NCI-H526 (cell line): Measurements from ENCODE around the gene COL13A1.
A peak's percentile ranks its signal among the peaks of the same experiment; 100 is the strongest.

Experiments used
- DNase-seq, 2 experiments: peaks; one replicate each; lab custom pipeline; 2025; lab: John Stamatoyannopoulos, UW

COL13A1 gene

DNA sequence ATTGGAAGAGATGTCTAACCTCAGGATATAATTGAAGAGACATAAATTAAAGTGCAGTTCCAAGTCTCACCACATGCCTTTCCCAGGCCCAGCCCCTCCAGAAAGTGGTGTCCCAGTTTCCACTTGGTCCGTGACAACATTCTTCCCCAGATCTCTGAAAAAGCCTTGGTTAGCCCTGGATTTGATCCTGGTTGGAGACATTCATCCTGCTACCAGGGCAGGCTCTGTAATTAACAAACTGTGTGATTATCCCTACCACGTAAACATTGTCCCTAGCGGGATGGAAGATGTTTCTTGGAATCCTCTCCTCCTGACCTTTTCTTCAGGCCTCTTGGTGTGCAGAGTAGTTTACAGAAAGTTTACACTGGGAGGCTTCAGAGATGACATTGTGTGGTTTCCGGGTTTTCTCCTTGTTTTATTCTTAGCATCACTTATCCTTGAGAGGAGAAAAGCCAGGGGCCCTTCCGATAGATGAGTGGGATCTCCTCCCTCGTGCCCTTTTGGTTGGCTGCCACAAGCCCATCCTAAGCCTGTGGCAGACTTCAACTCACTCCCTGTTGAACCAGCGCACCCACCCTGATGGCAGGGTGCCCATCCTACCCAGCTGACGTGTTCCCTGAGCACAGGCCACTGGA lies 83.8 kb downstream of the COL13A1 start:
- no peak for DNase-seq

DNA sequence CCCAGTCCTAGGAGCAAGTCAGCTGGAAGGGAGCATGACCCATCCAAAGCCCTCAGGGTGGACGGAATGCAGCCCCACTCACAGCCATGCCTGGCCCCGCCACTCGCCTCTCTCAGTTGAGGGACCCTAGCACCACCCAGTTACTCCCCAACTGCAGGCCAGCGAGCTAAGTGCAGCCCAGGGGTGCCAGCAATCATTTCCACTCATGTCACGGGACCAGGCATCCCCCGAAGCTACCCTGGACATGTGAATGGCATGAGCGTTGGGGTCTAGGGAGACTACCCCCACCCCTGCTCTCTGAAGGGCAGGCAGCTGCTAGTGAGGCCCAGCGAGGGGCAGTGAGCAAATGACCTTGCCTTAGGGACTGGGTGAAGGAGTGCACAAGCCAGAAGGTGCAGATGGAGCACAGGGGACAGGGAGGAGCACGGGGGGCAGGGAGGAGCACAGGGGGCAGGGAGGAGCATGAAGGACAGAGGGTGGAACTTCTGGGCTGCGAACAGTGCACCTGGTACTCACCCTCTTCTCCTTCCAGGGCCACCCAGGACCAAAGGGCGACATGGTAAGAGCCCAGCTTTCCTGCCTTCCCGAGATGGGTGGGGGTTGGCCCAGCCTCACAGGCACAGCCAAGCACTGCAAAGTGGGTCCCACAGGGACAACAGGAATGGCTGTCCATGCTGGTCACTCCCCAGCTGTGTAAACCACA lies 87.3 kb downstream of the COL13A1 start:
- DNase-seq: no peak

DNA sequence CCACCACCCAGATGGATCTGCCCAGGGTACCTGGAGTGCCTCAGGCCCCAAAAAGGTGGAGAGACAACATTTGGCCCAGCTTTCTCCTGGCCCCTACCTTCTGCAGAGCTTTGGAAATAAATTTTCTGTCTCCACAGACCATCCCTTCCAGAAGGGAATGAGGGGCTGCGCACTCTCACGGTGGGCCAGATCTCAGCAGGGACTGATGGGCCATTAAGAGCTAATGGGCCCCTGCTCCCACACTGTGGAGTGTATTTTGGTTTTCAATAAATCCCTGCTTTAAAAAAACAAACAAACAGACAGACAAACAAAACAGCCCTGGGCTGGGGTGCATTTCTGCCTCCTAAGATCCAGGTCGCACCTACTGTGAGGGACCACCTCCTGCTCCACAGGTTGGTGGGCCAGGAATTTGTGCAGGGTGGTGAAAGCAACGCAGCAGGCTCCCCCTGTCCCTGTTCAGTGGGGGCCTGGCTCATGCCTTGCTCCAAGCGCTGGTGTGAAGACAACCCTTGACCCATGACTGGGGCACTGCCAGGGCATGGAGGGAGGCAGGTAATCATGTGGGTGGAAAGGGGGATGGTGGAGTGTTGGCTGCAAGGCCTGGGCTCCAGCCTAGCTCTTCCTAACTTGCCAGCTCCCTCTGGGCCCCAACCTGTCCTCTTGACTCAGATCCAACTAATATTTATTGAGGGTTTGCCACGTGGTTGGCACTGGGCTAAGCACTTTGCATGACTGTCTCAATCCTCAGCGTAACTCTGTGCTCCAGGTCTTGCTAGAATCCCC lies 88.5 kb downstream of the COL13A1 start:
- DNase-seq: peak in 1 of 2 experiments; percentile 9

DNA sequence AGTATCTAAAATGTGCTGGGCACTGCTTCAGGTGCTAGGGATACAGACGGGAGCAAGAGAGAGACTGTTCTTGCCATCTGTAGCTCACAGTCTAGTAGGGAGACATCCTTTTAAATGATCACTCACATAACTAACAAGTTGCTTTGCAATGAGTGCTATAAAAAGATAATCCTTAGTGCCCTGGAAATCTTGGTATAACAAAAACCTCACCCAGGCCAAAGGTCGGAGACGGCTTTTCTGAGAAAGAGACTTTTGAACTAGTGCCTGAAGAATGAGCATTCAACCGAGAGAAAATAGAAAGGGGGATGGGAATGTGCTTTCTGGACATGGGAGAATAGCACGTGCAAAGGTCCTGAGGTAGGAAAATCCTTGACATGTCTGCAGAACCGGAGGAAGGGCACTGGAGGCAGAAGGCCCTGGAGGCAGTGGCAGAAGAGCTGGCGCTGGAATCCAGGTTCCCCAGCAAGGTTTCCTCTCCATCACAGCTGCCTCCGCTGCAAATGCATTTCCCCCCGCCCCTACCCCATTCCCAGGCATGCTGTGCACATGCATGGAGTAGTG lies 89.4 kb downstream of the COL13A1 start:
- no peak for DNase-seq

DNA sequence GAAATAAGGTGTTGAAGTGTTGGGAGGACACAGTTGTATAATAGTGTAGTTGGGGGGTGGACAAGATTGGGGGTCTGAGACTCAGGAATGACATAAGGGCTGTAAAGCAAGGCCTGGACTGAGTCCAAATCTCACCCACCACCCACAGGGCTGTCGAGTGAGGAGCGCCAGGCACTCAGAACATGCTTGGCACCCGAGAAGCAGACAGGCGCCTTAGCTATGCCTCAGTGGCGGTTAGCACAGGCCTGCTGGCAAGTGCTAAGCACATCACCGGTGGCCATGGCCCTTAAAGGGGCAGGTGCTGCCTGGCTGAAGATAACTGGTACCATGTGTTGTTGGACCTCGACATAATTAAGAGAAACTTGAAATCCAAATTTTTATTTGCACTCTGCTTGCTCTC lies 90.7 kb downstream of the COL13A1 start:
- DNase-seq: no peak

DNA sequence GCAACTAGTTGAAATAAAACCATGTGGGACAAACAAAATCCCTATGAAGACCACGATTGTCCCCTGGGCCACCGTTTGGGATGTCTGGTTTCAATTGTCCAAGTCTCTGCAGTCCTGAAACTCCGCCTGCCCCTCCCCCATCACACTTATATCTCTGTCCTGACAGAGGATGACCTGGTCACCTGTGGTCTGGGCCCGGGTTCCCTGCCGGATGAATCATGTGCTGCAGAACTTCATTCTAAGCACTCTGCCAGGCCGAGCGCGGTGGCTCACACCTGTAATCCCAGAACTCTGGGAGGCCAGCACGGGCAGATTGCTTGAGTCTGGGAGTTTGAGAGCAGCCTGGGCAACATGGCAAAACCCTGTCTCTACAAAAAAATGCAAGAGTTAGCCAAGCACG lies 91.1 kb downstream of the COL13A1 start:
- no peak for DNase-seq

DNA sequence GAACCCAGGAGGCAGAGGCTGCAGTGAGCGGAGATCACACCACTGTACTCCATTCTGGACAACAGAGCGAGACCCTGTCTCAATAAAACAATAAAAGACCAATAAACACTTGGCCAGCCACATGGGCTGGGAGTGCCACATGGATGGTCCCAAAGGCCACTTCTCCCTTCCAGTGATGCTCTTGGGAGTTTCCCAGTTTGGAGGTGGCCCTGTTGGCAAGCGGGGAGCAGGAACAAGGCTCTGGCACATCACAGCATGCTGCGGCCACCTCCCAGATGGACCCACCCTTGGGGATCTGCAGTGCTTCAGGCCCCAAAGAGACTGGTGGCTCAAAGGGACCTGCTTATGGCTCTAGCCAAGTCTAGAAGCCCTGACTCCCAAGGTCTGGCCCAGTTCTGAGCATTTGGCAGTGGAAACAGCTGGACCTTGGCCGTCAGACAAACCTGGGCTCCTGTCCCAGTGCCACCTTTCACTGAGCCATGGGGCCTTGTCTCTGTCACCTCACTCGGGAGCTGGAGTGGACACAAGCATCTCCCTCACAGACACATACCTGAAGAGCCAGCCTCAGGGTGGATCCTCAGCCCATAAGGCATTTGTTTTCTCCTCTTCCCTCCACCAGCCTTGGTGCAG lies 91.7 kb downstream of the COL13A1 start:
- DNase-seq: no peak

DNA sequence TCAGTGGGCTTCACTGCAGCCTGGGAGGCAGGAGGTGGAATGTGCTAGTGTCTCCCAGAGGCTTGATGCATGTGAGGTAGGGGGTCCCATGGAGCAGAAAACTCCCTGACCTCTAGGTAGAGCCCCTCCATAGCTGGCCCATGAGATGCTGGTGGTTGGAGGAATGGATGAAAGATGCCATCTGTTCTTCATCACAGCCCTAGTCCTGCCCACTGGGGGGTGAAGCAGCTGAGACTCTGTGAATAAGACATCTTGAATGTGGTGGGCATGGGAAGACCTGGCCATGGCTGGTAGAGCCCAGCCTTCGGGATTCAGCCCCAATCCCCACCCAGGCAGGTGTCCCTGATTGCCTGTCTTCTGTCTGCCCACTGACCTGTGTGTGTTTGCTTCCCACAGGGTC lies 92.5 kb downstream of the COL13A1 start:
- no peak for DNase-seq

DNA sequence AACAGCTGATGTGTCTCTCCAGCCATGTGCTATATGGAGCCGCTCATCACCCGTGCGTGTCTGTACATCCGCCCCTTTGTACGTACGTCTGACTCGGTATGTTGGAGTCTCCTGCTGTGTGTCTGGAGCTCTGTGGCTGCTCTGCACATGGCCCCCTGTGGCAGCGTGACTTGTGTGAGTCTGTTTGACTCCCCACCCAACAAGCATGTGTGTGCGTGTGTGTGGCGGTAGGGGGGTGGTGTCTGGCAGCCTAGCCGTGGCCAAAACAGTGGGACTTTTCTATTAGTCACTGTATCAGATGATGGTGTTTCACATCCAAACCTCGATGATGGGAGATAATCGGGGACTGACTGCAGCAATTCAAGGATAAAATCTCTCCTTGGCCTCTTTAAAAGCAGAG lies 94.1 kb downstream of the COL13A1 start:
- no peak for DNase-seq

DNA sequence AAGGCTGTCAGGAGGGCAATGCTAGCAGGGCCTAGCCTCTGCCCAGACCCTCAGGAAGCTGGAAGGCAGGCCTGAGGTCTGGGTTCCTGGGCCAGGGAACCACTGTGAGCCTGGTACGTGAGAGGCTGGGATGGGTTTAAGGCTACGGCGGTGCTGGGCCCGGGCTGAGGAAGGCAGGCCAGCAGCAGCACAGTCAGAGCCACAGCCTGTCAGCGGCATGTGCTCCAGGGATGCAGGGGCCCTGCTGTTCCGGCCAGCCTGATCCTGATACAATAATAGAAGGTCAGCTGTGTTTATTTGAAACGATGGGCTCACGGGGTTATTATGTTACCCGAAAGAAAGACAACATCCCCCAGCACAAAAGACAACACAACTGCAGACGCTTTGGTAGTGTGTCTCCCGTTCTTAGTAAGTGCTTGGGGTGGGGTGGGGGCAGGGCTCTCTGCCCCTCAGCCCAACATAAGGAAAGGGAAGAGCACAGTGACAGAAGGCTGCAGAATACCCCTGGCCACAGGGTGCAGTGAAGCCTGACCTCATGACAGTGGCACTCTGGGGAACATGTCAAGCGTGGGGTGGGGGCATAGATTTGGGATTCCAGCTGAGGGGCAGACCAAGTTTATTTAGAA lies 95.0 kb downstream of the COL13A1 start:
- DNase-seq: no peak

DNA sequence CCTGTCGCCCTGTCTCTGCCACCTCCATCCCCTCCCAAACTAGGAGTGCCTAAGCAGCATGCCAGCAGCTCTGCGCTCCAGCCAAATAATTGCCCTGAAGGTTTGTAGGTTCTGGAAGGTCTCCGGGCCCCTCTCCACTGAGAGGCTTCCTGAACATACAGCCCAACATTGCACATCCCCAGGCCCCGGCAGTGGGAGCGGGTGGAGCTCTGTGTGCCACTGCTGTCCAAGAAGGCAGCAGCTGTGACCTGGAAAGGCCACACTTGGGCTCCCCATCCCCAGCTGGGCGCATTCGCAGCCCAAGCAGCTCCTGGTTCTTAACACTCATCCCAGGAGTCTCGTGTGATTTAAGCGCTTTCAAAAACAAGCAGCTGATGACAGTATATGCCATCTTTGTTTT lies 95.7 kb downstream of the COL13A1 start:
- no peak for DNase-seq

DNA sequence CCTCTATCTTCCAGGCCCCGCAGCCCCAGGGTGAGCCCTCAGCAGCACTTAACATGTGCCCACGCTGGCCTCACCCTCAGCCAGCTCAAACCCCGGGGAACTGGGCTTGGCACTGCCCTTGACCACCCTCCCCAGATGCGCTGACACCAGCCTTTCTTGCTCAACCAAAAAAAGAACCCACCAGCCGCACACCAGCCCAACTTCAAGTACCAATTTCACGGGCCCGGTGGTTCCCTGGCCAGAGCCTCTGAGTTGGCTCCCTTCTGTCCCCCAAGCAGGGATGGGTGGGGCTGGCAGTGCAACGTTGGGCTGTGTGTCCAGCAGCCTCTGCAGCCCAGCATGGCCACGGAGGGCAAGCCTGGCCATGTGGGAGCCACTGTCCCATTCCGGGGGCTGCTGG lies 96.3 kb downstream of the COL13A1 start:
- no peak for DNase-seq

DNA sequence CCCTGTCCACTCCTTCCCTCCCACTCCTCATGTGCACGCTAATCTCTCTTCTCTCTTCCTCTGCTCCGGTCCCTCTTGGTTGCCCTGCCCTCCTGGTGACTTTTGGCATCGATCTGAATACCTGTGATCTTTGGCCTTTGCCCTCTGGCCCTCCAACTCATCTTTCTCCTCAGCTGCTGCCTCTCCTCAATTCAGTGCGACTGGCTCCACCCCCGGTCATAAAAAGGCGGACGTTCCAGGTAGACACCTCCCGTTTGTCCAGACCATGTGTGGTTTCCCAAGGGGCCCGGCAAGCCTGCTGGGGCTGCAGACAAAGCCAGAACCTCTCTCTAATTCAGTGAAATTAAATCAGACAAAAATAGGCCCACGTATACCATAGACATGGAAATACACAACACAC lies 96.8 kb downstream of the COL13A1 start:
- peak in 1 of 2 experiments; percentile 9 for DNase-seq

DNA sequence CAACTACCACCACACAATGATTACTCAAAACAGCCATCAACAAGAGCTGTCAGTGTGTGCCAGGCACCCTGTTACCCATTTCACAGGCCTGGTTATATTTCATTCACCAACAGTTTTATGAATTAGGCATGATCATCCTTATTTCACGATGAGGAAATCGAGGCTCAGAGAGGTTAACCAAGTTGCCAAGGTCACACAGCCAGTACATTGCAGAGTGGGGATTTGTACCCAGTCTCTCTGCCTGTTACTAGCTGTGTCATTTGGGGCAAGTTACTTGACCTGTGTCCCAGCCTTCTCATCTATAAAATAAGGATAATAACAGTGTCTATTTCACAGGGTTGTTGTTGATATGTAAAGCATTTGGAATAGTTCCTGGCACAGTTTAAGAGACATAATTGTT lies 97.2 kb downstream of the COL13A1 start:
- no peak for DNase-seq

DNA sequence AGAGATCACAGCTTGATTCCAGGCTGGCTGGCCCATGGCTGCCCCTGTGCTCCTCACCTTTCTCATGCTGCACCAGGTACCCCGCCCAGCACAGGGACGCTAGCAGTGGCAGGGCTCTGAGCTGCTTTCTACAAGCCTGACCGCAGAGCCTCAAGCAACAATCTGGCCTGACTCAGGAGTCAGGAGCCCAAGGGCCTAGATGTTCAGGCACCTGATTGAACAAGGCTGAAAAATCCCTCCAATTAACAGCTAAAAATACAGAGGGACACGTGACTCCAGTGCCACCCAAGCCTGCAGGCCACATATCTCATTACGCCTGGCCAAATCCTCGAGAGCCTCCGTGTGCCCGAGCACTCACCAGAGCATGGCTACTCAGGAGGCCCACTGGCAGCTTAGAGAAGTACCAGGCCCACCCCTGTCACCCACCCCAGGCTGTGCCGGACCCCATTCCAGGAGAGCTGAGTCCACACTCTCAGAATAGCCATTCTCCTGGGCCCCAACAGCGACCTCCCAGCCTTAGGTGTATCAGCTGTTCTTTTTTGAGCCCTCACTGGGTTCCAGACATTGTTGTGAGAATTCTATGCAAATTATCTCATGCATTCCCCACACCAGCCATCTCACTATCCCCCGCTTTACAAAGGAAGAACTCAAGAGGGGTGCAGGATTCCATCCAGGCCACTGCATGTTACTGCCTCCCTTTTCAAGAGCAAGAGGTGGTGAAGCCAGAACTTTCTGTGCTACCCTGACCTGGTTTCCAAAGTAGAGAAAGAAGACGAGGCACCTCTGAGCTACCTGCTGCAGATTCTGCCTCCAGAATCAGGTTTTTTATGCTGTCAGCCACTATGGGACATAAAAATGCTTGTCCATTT lies 98.3 kb downstream of the COL13A1 start:
- peak in 1 of 2 experiments; percentile 46 for DNase-seq

DNA sequence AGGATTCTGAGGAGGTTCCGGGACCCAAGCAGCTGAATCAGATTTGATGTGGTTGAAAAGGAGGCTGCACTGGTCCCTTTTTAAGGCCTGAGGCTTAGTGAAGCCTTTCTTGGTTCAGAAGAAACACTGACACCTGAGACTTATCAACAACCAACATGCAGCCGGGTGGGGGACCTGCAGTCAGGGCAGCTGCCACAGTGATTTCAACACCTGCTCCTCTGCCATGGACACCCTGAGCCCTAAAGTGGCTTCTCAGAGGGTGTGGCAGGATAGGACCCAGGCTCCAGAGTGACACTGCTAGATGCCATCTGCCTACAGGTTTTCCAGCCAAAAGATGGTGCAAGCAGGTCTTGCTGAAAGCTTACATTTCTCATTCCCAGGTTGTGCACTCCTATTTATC lies 99.3 kb downstream of the COL13A1 start:
- DNase-seq: no peak

DNA sequence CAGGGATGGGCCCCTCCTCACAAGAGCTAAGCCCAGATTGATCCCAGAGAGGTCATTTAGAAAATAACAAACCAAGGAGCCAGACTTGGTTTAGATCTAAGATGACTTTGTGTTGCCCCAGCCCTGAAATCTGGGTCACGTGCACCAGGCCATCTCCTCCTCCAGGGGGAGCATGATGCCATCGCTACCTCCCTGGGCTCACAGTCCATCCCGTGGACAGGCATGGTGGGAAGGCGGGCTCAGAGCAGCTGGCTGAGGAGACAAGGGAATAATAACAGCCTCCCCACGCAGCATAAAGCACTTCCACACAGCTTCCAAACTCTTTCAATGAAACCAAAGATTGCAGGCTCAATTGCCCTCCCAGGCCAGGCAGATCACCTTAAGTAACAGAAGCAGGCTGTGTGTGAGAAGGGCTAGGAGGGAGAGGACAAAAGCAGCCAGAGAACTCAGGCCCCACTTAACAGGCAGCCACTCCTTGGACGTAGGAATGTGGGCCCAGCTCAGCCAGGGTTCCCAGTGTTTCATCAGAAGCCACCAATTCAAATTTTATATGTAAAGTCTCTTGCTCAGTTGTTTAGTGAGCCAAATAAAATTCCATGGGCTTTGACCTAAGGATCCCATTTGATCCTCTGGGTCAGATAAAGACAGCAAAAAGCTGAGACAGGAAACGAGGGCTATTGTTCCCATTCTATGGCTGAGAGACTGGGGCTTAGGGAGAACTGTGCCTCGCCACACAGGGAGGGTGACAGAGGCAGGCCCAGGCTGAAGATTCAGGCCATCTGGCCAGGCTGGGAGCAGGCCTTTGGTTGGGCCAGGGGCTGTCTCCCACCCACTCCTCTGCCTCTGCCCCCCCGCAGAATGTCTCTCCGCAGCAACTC lies 100.2 kb downstream of the COL13A1 start:
- DNase-seq: peak; percentile 9 to 72

DNA sequence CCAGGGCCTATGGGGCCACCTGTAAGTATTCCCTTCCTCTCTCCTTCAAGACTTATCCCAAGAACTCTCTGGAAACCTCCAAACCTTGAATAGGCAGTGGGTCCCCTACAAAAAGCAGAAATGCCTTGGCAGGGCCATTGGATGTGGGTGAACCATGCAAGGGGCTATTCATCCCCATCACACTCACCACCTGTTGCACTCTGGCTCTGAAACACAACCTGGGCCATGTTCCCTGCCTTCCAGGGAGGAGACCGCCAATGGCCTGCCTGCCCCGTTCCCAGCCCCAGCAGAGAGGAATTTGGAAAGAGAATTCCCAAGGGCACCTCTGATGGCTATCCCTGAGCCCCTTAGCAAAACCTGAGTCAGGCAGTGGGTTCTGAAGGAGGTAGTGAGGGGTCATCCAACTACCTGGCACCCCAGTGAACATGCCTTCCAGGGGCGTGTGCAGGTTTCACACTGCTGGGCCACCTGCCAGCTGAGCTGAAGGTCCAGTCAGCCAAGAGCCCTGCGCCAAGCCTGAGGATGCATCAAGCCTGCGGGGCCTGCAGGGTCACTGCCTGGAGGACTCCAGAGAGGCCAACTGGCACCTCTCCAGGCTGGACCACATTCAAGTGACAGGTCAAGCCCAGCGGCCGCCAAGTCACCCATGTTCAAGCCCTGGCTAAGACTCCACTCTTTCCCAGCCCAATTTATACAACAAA lies 101.3 kb downstream of the COL13A1 start:
- no peak for DNase-seq

DNA sequence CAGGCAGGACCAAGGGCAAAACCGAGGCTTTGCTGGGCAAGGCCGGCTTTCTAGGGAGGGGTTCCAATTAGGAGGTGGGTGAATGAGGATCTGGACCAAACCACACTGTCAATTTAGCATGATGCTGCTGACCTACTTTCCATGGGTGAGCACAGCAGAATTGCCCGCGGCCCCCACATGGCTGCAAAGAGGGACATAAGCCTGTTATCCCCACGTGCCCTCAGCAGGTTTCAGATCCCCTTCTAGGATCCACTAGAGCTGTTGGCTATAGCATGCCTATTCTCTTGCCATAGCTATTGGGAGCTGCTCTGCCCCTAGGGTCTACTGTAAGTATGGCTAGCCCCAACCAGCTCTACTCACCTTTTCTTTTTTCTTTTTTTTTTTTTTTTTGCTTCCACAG lies 102.8 kb downstream of the COL13A1 start:
- DNase-seq: no peak
